DOHH2 (cell line): ENCODE results near the gene PDLIM7.

ENCODE experiments used
- H3F3A ChIP-seq: fragments of 200-600 bp; sonication (generic), shearing (Covaris generic); 2 replicates; pipeline ENCODE4 v1.6.0; 2016; ENCODE audit warnings: antibody characterized with exemption, mild to moderate bottlenecking; ENCODE audit not compliant: control insufficient read depth, insufficient read depth
- H3K27ac ChIP-seq: fragments of 200-600 bp; sonication (generic); 2 replicates; pipeline ENCODE4 v1.5.1; 2014; ENCODE audit warnings: low read depth, mild to moderate bottlenecking, low read length, moderate library complexity
- H3K27me3 ChIP-seq: fragments of 200-600 bp; sonication (generic); 2 replicates; pipeline ENCODE4 v1.6.1; 2014; ENCODE audit warnings: mild to moderate bottlenecking, low read length, mixed read lengths; ENCODE audit not compliant: control insufficient read depth
- H3K36me3 ChIP-seq: fragments of 200-600 bp; sonication (generic); 2 replicates; pipeline ENCODE4 v1.6.1; 2014; ENCODE audit warnings: mild to moderate bottlenecking, low read length, moderate library complexity, mixed read lengths; ENCODE audit not compliant: control insufficient read depth
- H3K4me1 ChIP-seq: fragments of 200-600 bp; sonication (generic); 2 replicates; pipeline ENCODE4 v1.6.1; 2014; ENCODE audit warnings: mild to moderate bottlenecking, low read length, mixed read lengths; ENCODE audit not compliant: control insufficient read depth
- H3K4me2 ChIP-seq: fragments of 200-600 bp; sonication (generic); 2 replicates; pipeline ENCODE4 v1.6.0; 2014; ENCODE audit warnings: mild to moderate bottlenecking, low read length, moderate library complexity
- H3K4me3 ChIP-seq: fragments of 200-600 bp; sonication (generic); 2 replicates; pipeline ENCODE4 v1.5.1; 2014; ENCODE audit warnings: mild to moderate bottlenecking, low read length, mixed read lengths
- H3K79me2 ChIP-seq: fragments of 200-600 bp; sonication (generic); 2 replicates; pipeline ENCODE4 v1.6.1; 2014; ENCODE audit warnings: mild to moderate bottlenecking, low read length, mixed read lengths; ENCODE audit not compliant: control insufficient read depth
- H3K9me2 ChIP-seq: fragments of 200-600 bp; sonication (generic); replicated peaks from 2 replicates; pipeline ENCODE4 v1.6.1; 2014; ENCODE audit warnings: mild to moderate bottlenecking, low read length, mixed read lengths; ENCODE audit not compliant: control insufficient read depth
- H3K9me3 ChIP-seq: fragments of 200-600 bp; sonication (generic); 2 replicates; pipeline ENCODE4 v1.6.1; 2014; ENCODE audit warnings: antibody characterized with exemption, low read length, mixed read lengths; ENCODE audit not compliant: control insufficient read depth, insufficient read depth
- H4K20me1 ChIP-seq: fragments of 200-600 bp; sonication (generic); 2 replicates; pipeline ENCODE4 v1.6.0; 2014; ENCODE audit warnings: low read depth, mild to moderate bottlenecking, antibody characterized with exemption, low read length, moderate library complexity; ENCODE audit not compliant: control insufficient read depth, insufficient read depth
- CTCF ChIP-seq: fragments of 200-600 bp; sonication (generic); IDR thresholded peaks from one replicate; pipeline ENCODE4 v1.5.1; 2014; ENCODE audit warnings: antibody characterized with exemption, mild to moderate bottlenecking, low read depth, low read length; ENCODE audit not compliant: poor library complexity, severe bottlenecking
- EZH2phosphoT487 ChIP-seq: fragments of 200-600 bp; sonication (generic); IDR thresholded peaks from 2 replicates; pipeline ENCODE4 v1.6.1; 2017; ENCODE audit warnings: borderline replicate concordance, mild to moderate bottlenecking, antibody characterized with exemption, low read length, moderate library complexity, mixed read lengths

PDLIM7 gene

GRCh38 chr5:177512736-177513380 lies 15.5 kb upstream of the PDLIM7 start:
- Histone ChIP-seq H3K4me2 (no peak overlapping the region), H3K9me3 (no peaks in the 10 kb centered on the region), H4K20me1 (peaks cover 3% of the 10 kb centered on the region; the same call in 1 of the 2 replicates), H3F3A (peaks cover 16% of the 10 kb centered on the region), H3K4me3 (no peak overlapping the region), H3K79me2 (peaks cover 62% of the 10 kb centered on the region), H3K4me1 (peaks cover 59% of the 10 kb centered on the region), H3K27ac (no peak overlapping the region), H3K9me2 (no peaks in the 10 kb centered on the region), H3K36me3 (peaks cover 87% of the 10 kb centered on the region), H3K27me3 (no peaks in the 10 kb centered on the region)
- TF ChIP-seq EZH2phosphoT487: no peak
- no peak for TF ChIP-seq CTCF

GRCh38 chr5:177511796-177512675 lies 14.6 kb upstream of the PDLIM7 start:
- Histone ChIP-seq H3K4me2 (peak overlapping the region; percentile 100), H3K27ac (peak overlapping the region; percentile 99), H3K9me2 (no peaks in the 10 kb centered on the region), H4K20me1 (peaks cover 3% of the 10 kb centered on the region; the same call in 1 of the 2 replicates), H3K4me1 (peaks cover 67% of the 10 kb centered on the region), H3K36me3 (peaks cover 96% of the 10 kb centered on the region), H3K79me2 (peaks cover 65% of the 10 kb centered on the region), H3K27me3 (no peaks in the 10 kb centered on the region), H3K9me3 (no peaks in the 10 kb centered on the region), H3K4me3 (no peak overlapping the region), H3F3A (peaks cover 16% of the 10 kb centered on the region)
- no peak for TF ChIP-seq CTCF
- TF ChIP-seq EZH2phosphoT487: no peak

- peak overlapping the region; percentile 99 for H3K27ac ChIP-seq
- H3K9me3 ChIP-seq: no peaks in the 10 kb centered on the region
- peaks cover 69% of the 10 kb centered on the region for H3K4me1 ChIP-seq
- 0 out of 2 replicates have a peak, but pooled peaks cover 3% of the 10 kb centered on the region for H4K20me1 ChIP-seq
- H3K36me3 ChIP-seq: peaks cover 97% of the 10 kb centered on the region
- TF ChIP-seq CTCF (no peak), EZH2phosphoT487 (no peak)
- no peaks in the 10 kb centered on the region for H3K27me3 ChIP-seq
- H3K79me2 ChIP-seq: peaks cover 65% of the 10 kb centered on the region
- H3F3A ChIP-seq: peaks cover 16% of the 10 kb centered on the region
- H3K9me2 ChIP-seq: no peaks in the 10 kb centered on the region
- H3K4me3 ChIP-seq: peak overlapping the region; percentile 81
- H3K4me2 ChIP-seq: peak overlapping the region; percentile 100
Measured at GRCh38 chr5:177511181-177511580, 13.8 kb upstream of the PDLIM7 start.
